RCC 7860 (cell line): Measurements from ENCODE around the gene UBE2F.
A peak's percentile ranks its signal among the peaks of the same experiment; 100 is the strongest.

Source experiments
- DNase-seq: peaks from one replicate; pipeline ENCODE4 v3.0.0-alpha.2; 2015; ENCODE audit warnings: low spot score
- FAIRE-seq: peaks from 2 replicates; lab custom pipeline; 2012; peaks lifted over from hg19 to GRCh38; lab: Jason Lieb, UNC

The UBE2F gene

GRCh38 chr2:238069021-238069709 lies 102.4 kb downstream of the UBE2F start:
- no peak for DNase-seq
- FAIRE-seq = no peak

- DNase-seq = no peak
- no peak for FAIRE-seq
Measured at GRCh38 chr2:238069877-238070276, 103.1 kb downstream of the UBE2F start.

GRCh38 chr2:238075397-238075796 lies 108.6 kb downstream of the UBE2F start:
- no peak for DNase-seq
- FAIRE-seq = peak; percentile 2

GRCh38 chr2:238077292-238077691 lies 110.5 kb downstream of the UBE2F start:
- FAIRE-seq = no peak

GRCh38 chr2:238079874-238080327 lies 113.1 kb downstream of the UBE2F start:
- FAIRE-seq = no peak
- no peak for DNase-seq

More at GRCh38 chr2:238077292-238077691, 110.5 kb downstream of the UBE2F start:
- DNase-seq = no peak

GRCh38 chr2:238080518-238080917 lies 113.7 kb downstream of the UBE2F start:
- FAIRE-seq (no peak), DNase-seq (no peak)

- no peak for FAIRE-seq
- no peak for DNase-seq
Measured at GRCh38 chr2:238081150-238081549, 114.3 kb downstream of the UBE2F start.

- FAIRE-seq = no peak
- DNase-seq = no peak
Measured at GRCh38 chr2:238081561-238081960, 114.7 kb downstream of the UBE2F start.

- FAIRE-seq (no peak), DNase-seq (no peak)
Measured at GRCh38 chr2:238082151-238082550, 115.3 kb downstream of the UBE2F start.

- no peak for FAIRE-seq
Measured at GRCh38 chr2:238082827-238083226, 116.0 kb downstream of the UBE2F start.

GRCh38 chr2:238083919-238084318 lies 117.1 kb downstream of the UBE2F start:
- DNase-seq = no peak
- FAIRE-seq = no peak

More at GRCh38 chr2:238082827-238083226, 116.0 kb downstream of the UBE2F start:
- no peak for DNase-seq

- no peak for FAIRE-seq
Measured at GRCh38 chr2:238084761-238085160, 117.9 kb downstream of the UBE2F start.

GRCh38 chr2:238085899-238086298 lies 119.1 kb downstream of the UBE2F start:
- DNase-seq = no peak
- FAIRE-seq = no peak

More at GRCh38 chr2:238084761-238085160, 117.9 kb downstream of the UBE2F start:
- DNase-seq = no peak

- DNase-seq = no peak
- no peak for FAIRE-seq
Measured at GRCh38 chr2:238087211-238087610, 120.4 kb downstream of the UBE2F start.

- DNase-seq (no peak), FAIRE-seq (no peak)
Measured at GRCh38 chr2:238090887-238091286, 124.1 kb downstream of the UBE2F start.

GRCh38 chr2:238091436-238092060 lies 124.7 kb downstream of the UBE2F start:
- no peak for DNase-seq
- FAIRE-seq = no peak
